Mammary epithelial cell (primary cell): Measurements from ENCODE around the gene TBC1D22A.

Source experiments
- CTCF ChIP-seq, 2 donors: IDR thresholded peaks in 1 of 2; conservative IDR thresholded peaks in 1 of 2; 2 replicates each; pipeline ENCODE4 v1.5.1; 2011 to 2012; ENCODE audit warnings: inconsistent platforms in 2 of 2, low read length in 2 of 2, mild to moderate bottlenecking in 2 of 2, control low read depth in 1 of 2, low read depth in 1 of 2; ENCODE audit not compliant: insufficient read depth in 1 of 2; ENCODE audit errors: extremely low read depth in 1 of 2
- EZH2 ChIP-seq: IDR thresholded peaks from 2 replicates; pipeline ENCODE4 v1.6.1; 2012; ENCODE audit warnings: low read length, inconsistent platforms, borderline replicate concordance

GRCh38 chr22:46894081-46894671 is 131.7 kb downstream of the TBC1D22A start:
- no peak for TF ChIP-seq CTCF (conservative IDR thresholded peaks at IDR 0.05 in 1 of 2, IDR thresholded peaks at IDR 0.05 in 1 of 2; ENCODE audit: extremely low read depth in 1 of 2, insufficient read depth in 1 of 2, low read depth in 1 of 2, low read length in 2 of 2)
- TF ChIP-seq EZH2 = no peak
